ENCODE data around the gene B3GLCT. TPM values are rescaled to one million over a fixed set of nuclear protein-coding genes. Genes with fewer than 3 reads are reported as not detected.

Gene B3GLCT
- polyA plus RNA-seq, 1 of the 3 experiments (the other 2 are of a cell fraction): 2.4 TPM

DNA sequence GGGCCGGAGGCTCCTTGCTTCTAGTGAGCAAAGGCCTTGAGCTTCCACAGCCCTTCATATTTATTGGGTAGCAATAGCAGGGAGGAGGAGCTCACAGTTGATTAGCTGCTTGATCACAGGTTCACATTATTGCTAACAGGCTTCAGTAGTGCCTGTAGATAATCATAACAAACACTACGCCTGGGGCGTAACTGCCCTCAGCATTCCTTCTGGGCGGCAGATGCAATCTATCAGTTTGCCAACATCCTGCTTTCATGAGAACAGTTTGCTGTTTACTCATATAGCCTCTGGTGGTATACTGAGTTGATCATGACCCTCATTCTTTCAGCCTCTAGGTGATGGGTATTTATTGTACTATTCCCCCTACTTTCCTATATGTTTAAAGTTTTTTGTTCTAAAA lies 149.4 kb downstream of the B3GLCT start:
- Histone ChIP-seq H3K9me3 (no peaks in the 10 kb centered on the region), H3K4me1 (ENCODE audit: control insufficient read depth in 1 of 2, insufficient read depth in 2 of 2, low read depth in 1 of 2, low read length in 1 of 2) (no peaks in the 10 kb centered on the region), H3K9ac (no peak overlapping the region), H3K9me2 (no peaks in the 10 kb centered on the region), H3K27me3 (ENCODE audit: insufficient read depth) (no peaks in the 10 kb centered on the region), H3K4me3 (ENCODE audit: low read depth in 2 of 2, low read length in 1 of 2) (no peak overlapping the region), H2AFZ (ENCODE audit: low read depth) (no peak overlapping the region), H3K4me2 (no peak overlapping the region), H3K36me3 (replicated peaks in 1 of 2; ENCODE audit: control insufficient read depth in 1 of 2, insufficient read depth in 2 of 2, low read length in 1 of 2) (no peaks in the 10 kb centered on the region), H3F3A (replicated peaks; ENCODE audit: insufficient read depth) (no peaks in the 10 kb centered on the region), H3K27ac (ENCODE audit: low read depth in 2 of 2, low read length in 1 of 2) (no peak overlapping the region), H3K79me2 (ENCODE audit: insufficient read depth) (no peaks in the 10 kb centered on the region), H4K20me1 (ENCODE audit: insufficient read depth) (no peaks in the 10 kb centered on the region)
- 60% methylated on average over 4 of the region's 4 CpGs for WGBS (ENCODE audit: low lambda C conversion rate)
- ChIA-PET POLR2A (no interaction called here), CTCF (no interaction called here)
- TF ChIP-seq TCF12 (IDR thresholded peaks at IDR 0.05) (no peak), RFX5 (IDR thresholded peaks at IDR 0.05; ENCODE audit: low read length) (no peak)
- TF ChIP-seq, protein P1, sequence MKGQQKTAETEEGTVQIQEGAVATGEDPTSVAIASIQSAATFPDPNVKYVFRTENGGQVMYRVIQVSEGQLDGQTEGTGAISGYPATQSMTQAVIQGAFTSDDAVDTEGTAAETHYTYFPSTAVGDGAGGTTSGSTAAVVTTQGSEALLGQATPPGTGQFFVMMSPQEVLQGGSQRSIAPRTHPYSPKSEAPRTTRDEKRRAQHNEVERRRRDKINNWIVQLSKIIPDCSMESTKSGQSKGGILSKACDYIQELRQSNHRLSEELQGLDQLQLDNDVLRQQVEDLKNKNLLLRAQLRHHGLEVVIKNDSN (IDR thresholded peaks at IDR 0.05; ENCODE audit: borderline replicate concordance, low read depth): no peak
- DNase-seq: no peak

DNA sequence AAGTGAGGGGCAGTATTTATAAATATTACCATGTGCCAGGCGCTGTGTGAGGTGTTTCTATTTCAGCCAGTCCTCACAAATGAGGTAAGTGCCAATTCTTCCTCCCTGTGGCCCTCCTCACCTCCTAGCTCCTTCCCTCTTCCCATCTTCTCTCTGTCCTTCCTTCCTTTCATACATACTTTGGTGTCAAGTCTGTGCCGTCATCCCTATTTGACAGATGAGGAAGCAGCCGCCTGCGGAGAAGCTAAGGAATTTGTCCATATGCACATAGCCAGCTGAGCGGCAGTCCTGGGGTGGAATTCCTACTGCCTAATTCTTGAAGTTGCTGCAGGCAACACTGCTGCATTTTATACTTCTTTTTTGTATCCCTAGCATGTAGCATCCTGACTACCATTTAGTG lies 150.8 kb downstream of the B3GLCT start:
- CTCF ChIA-PET: interaction anchor here (0.7 to 0.8 kb wide), 2 partner anchors 74 to 151 kb away, joined by 3 to 4 read pairs; partner anchors contain the start of gene B3GLCT
- POLR2A ChIA-PET: no interaction called here

More for the DNA sequence above, 150.8 kb downstream of the B3GLCT start:
- DNase-seq: no peak
- Histone ChIP-seq H2AFZ (ENCODE audit: low read depth) (no peak overlapping the region), H3K4me2 (no peak overlapping the region), H3K36me3 (replicated peaks in 1 of 2; ENCODE audit: control insufficient read depth in 1 of 2, insufficient read depth in 2 of 2, low read length in 1 of 2) (no peaks in the 10 kb centered on the region), H3K27me3 (ENCODE audit: insufficient read depth) (no peaks in the 10 kb centered on the region), H3K4me3 (ENCODE audit: low read depth in 2 of 2, low read length in 1 of 2) (no peak overlapping the region), H4K20me1 (ENCODE audit: insufficient read depth) (no peaks in the 10 kb centered on the region), H3K9ac (no peak overlapping the region), H3K9me2 (no peaks in the 10 kb centered on the region), H3K9me3 (no peaks in the 10 kb centered on the region), H3K27ac (ENCODE audit: low read depth in 2 of 2, low read length in 1 of 2) (no peak overlapping the region), H3K4me1 (ENCODE audit: control insufficient read depth in 1 of 2, insufficient read depth in 2 of 2, low read depth in 1 of 2, low read length in 1 of 2) (no peaks in the 10 kb centered on the region), H3F3A (replicated peaks; ENCODE audit: insufficient read depth) (no peaks in the 10 kb centered on the region), H3K79me2 (ENCODE audit: insufficient read depth) (no peaks in the 10 kb centered on the region)
- TF ChIP-seq SIN3A (IDR thresholded peaks at IDR 0.05; ENCODE audit: borderline replicate concordance, low read depth, low read length) (no peak), GABPA (IDR thresholded peaks at IDR 0.05; ENCODE audit: low read depth) (no peak), TEAD4 (IDR thresholded peaks at IDR 0.05; ENCODE audit: borderline replicate concordance, insufficient read depth) (no peak), TCF12 (IDR thresholded peaks at IDR 0.05) (no peak), CHD2 (IDR thresholded peaks at IDR 0.05; ENCODE audit: low read length, partially characterized antibody) (no peak), EP300 (IDR thresholded peaks at IDR 0.05; ENCODE audit: borderline replicate concordance in 1 of 2, low read depth in 1 of 2, low read length in 1 of 2) (no peak), FOXJ3 (CRISPR knock-in tag; IDR thresholded peaks at IDR 0.05) (no peak), SMC3 (IDR thresholded peaks at IDR 0.05; ENCODE audit: low read depth, low read length) (no peak), RAD21 (IDR thresholded peaks at IDR 0.05; ENCODE audit: low read length) (no peak), POLR2AphosphoS5 (IDR thresholded peaks at IDR 0.05; ENCODE audit: low read depth, low read length) (no peak), MEF2A (IDR thresholded peaks at IDR 0.05; ENCODE audit: borderline replicate concordance, low read depth) (no peak)
- TF ChIP-seq, protein P2, sequence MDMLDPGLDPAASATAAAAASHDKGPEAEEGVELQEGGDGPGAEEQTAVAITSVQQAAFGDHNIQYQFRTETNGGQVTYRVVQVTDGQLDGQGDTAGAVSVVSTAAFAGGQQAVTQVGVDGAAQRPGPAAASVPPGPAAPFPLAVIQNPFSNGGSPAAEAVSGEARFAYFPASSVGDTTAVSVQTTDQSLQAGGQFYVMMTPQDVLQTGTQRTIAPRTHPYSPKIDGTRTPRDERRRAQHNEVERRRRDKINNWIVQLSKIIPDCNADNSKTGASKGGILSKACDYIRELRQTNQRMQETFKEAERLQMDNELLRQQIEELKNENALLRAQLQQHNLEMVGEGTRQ (IDR thresholded peaks at IDR 0.05; ENCODE audit: borderline replicate concordance, low read depth, low read length): no peak
- TF ChIP-seq, protein P1 (IDR thresholded peaks at IDR 0.05; ENCODE audit: borderline replicate concordance, low read depth): no peak
- TF ChIP-seq, protein P3, sequence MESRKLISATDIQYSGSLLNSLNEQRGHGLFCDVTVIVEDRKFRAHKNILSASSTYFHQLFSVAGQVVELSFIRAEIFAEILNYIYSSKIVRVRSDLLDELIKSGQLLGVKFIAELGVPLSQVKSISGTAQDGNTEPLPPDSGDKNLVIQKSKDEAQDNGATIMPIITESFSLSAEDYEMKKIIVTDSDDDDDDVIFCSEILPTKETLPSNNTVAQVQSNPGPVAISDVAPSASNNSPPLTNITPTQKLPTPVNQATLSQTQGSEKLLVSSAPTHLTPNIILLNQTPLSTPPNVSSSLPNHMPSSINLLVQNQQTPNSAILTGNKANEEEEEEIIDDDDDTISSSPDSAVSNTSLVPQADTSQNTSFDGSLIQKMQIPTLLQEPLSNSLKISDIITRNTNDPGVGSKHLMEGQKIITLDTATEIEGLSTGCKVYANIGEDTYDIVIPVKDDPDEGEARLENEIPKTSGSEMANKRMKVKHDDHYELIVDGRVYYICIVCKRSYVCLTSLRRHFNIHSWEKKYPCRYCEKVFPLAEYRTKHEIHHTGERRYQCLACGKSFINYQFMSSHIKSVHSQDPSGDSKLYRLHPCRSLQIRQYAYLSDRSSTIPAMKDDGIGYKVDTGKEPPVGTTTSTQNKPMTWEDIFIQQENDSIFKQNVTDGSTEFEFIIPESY (IDR thresholded peaks at IDR 0.05; ENCODE audit: borderline replicate concordance, low read depth): no peak
- TF ChIP-seq, protein P4, sequence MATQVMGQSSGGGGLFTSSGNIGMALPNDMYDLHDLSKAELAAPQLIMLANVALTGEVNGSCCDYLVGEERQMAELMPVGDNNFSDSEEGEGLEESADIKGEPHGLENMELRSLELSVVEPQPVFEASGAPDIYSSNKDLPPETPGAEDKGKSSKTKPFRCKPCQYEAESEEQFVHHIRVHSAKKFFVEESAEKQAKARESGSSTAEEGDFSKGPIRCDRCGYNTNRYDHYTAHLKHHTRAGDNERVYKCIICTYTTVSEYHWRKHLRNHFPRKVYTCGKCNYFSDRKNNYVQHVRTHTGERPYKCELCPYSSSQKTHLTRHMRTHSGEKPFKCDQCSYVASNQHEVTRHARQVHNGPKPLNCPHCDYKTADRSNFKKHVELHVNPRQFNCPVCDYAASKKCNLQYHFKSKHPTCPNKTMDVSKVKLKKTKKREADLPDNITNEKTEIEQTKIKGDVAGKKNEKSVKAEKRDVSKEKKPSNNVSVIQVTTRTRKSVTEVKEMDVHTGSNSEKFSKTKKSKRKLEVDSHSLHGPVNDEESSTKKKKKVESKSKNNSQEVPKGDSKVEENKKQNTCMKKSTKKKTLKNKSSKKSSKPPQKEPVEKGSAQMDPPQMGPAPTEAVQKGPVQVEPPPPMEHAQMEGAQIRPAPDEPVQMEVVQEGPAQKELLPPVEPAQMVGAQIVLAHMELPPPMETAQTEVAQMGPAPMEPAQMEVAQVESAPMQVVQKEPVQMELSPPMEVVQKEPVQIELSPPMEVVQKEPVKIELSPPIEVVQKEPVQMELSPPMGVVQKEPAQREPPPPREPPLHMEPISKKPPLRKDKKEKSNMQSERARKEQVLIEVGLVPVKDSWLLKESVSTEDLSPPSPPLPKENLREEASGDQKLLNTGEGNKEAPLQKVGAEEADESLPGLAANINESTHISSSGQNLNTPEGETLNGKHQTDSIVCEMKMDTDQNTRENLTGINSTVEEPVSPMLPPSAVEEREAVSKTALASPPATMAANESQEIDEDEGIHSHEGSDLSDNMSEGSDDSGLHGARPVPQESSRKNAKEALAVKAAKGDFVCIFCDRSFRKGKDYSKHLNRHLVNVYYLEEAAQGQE (IDR thresholded peaks at IDR 0.05; ENCODE audit: low read depth, low read length): no peak
- WGBS (ENCODE audit: low lambda C conversion rate): 69% methylated on average over 5 of the region's 5 CpGs
